Measurements from ENCODE around the gene FOXP4. TPM values are rescaled to one million over a fixed set of nuclear protein-coding genes. Genes with fewer than 3 reads are reported as not detected.

FOXP4 gene
- total RNA-seq, 1 experiment from 2014 or later: 32.3 TPM

DNA sequence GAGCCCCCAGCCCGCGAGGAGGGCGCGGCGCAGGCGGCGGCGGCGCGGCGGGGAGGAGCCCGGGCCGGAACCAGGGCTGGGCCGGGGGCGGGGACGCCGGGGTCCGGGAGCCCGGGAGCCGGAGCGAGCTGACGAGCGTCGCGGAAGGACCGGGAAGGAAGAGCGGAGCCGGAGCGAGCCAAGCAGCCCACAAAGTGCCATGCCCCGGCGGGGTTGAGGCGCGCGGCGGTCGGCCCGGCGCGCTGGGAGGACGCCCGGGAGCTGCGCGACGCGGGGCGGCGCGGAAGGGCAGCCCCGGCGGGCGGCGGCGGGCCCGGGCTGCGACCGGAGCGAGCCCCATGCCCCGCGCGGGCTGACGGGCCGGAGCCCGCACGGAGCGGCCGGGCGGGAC, 289 bp downstream of the FOXP4 start (continued):
- TF ChIP-seq YY1 (IDR thresholded peaks at IDR 0.05; ENCODE audit: extremely low read depth, insufficient replicate concordance, low read depth, low read length) (no peak), EZH2 (IDR thresholded peaks at IDR 0.05) (no peak)

DNA sequence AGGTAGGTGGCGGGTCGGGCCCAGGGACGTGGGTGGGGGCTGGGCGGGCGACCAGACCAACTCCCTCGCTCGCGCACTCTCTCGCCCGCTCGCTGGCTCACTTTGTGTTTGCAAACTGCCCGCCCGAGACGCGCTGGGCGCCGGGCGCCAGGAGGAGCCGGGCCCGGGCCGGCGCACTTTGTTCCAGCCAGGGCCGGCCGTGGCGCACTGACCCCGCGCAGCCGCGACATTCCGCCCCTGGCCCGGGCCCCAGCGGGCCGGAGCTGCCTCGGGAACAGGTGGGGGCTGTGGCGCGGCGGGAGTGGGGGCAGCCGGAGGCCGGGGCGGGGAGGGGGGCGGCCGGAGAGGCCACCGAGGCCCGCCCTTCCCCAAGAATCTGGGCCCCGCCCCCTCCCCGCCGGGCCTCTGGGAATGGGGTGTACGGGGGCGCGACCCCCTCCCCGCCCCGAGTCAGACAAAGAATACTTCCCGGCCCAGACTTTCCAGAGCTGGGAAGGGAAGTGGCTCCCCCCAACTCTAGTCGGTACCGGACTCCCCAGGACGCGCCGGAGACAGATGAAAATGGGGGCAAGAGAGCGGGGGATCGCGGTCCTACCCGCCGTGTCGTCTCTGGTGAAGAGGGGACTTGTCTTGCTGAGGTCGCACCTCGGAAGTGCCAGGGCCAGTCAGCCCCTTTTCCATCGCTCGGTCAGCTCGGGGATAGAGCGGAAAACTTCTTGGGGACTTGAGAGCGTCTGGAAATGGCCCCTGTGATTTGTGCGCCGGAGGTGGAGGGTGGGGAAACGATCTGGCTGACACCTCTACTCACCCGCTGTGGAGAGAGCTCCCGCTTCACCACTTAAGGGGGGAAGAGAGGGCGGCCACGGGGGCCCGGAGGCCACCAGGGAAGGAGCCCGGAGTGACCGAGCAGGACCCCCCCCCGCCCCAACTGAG, 951 bp downstream of the FOXP4 start:
- intact Hi-C loops (cut with micrococcal nuclease): loop anchor here (1.0 kb wide), 1 partner anchor 123 kb away; no protein-coding TSS in a partner anchor
- Histone ChIP-seq H3K4me2 (ENCODE audit: low read length) (peak overlapping the region; percentile 96), H3K9ac (ENCODE audit: low read length) (peak overlapping the region; percentile 71), H3K79me2 (ENCODE audit: insufficient read depth, low read length) (peaks cover 65% of the 10 kb centered on the region), H3K36me3 (ENCODE audit: control insufficient read depth in 1 of 2, insufficient read depth in 2 of 2, low read length in 2 of 2) (peaks cover 3 to 5% of the 10 kb centered on the region in 2 experiments; a peak in 1 of 4 replicates), H3K4me3 (replicated peaks in 1 of 2; ENCODE audit: low read depth in 1 of 2, low read length in 2 of 2) (peak overlapping the region; percentile 81 to 82), H2AFZ (ENCODE audit: low read depth, low read length, poor library complexity, severe bottlenecking) (no peak overlapping the region), H3K9me3 (ENCODE audit: control insufficient read depth in 1 of 2, insufficient read depth in 1 of 2, low read depth in 1 of 2, low read length in 2 of 2) (no peaks in the 10 kb centered on the region), H3K27me3 (ENCODE audit: insufficient read depth, low read length) (no peaks in the 10 kb centered on the region), H3K4me1 (ENCODE audit: control insufficient read depth in 1 of 2, insufficient read depth in 2 of 2, low read length in 2 of 2) (peaks cover 0 to 17% of the 10 kb centered on the region in 2 experiments; a peak in 2 of 4 replicates), H3K9me2 (ENCODE audit: insufficient read depth) (no peaks in the 10 kb centered on the region), H4K20me1 (ENCODE audit: insufficient read depth) (no peaks in the 10 kb centered on the region), H3K27ac (ENCODE audit: low read depth, low read length) (peak overlapping the region; percentile 70; the same call in 1 of the 2 replicates)
- RAD21 ChIA-PET (ENCODE audit: low non-redundant PET in 1 of 2, low total read pairs in 2 of 2, uncharacterized antibody in 2 of 2, unreplicated experiment in 2 of 2): no interaction called here
- no TSS peak for BruUV-seq (replicated peaks)
- POLR2A ChIA-PET: no interaction called here
- DNase-seq (ENCODE audit: low read depth, low spot score): no peak
- TF ChIP-seq ZFX (IDR thresholded peaks at IDR 0.05) (peak; percentile 70), EZH2 (IDR thresholded peaks at IDR 0.05) (no peak), EZH2phosphoT487 (IDR thresholded peaks at IDR 0.05; ENCODE audit: borderline replicate concordance) (no peak), ZNF274 (IDR thresholded peaks at IDR 0.05; ENCODE audit: low read depth, low read length) (no peak)
- CTCF ChIA-PET: no interaction called here
- no peak; the same call in 1 of the 2 replicates for ATAC-seq

DNA sequence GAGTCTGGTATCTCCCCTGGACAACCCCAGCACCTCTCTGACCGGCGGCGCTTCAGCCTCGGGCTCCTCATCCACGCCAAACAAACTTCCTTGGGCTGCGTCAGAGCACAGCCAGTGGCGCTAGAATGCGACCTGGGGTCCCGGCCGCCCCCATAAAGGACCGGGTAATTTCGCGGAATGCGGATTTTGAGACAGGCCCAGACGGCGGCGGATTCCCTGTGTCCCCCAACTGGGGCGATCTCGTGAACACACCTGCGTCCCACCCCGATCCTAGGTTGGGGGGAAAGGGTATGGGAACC, 1.6 kb downstream of the FOXP4 start:
- H4K20me1 ChIP-seq (ENCODE audit: insufficient read depth): no peaks in the 10 kb centered on the region
- CTCF ChIA-PET: no interaction called here

More for the DNA sequence above, 1.6 kb downstream of the FOXP4 start:
- ATAC-seq (no peak), DNase-seq (ENCODE audit: low read depth, low spot score) (no peak)
- TF ChIP-seq EZH2phosphoT487 (IDR thresholded peaks at IDR 0.05; ENCODE audit: borderline replicate concordance) (no peak), CBX3 (IDR thresholded peaks at IDR 0.05; ENCODE audit: low read depth) (no peak), EGR1 (IDR thresholded peaks at IDR 0.05; ENCODE audit: low read depth) (no peak), EZH2 (IDR thresholded peaks at IDR 0.05) (no peak), SP1 (IDR thresholded peaks at IDR 0.05; ENCODE audit: low read depth) (no peak)
- TF ChIP-seq, protein P1, sequence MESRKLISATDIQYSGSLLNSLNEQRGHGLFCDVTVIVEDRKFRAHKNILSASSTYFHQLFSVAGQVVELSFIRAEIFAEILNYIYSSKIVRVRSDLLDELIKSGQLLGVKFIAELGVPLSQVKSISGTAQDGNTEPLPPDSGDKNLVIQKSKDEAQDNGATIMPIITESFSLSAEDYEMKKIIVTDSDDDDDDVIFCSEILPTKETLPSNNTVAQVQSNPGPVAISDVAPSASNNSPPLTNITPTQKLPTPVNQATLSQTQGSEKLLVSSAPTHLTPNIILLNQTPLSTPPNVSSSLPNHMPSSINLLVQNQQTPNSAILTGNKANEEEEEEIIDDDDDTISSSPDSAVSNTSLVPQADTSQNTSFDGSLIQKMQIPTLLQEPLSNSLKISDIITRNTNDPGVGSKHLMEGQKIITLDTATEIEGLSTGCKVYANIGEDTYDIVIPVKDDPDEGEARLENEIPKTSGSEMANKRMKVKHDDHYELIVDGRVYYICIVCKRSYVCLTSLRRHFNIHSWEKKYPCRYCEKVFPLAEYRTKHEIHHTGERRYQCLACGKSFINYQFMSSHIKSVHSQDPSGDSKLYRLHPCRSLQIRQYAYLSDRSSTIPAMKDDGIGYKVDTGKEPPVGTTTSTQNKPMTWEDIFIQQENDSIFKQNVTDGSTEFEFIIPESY (IDR thresholded peaks at IDR 0.05; ENCODE audit: extremely low read depth, insufficient replicate concordance, low read length): no peak
- TF ChIP-seq, protein P2, sequence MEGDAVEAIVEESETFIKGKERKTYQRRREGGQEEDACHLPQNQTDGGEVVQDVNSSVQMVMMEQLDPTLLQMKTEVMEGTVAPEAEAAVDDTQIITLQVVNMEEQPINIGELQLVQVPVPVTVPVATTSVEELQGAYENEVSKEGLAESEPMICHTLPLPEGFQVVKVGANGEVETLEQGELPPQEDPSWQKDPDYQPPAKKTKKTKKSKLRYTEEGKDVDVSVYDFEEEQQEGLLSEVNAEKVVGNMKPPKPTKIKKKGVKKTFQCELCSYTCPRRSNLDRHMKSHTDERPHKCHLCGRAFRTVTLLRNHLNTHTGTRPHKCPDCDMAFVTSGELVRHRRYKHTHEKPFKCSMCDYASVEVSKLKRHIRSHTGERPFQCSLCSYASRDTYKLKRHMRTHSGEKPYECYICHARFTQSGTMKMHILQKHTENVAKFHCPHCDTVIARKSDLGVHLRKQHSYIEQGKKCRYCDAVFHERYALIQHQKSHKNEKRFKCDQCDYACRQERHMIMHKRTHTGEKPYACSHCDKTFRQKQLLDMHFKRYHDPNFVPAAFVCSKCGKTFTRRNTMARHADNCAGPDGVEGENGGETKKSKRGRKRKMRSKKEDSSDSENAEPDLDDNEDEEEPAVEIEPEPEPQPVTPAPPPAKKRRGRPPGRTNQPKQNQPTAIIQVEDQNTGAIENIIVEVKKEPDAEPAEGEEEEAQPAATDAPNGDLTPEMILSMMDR (IDR thresholded peaks at IDR 0.05 in 2 of 3, conservative IDR thresholded peaks at IDR 0.05 in 1 of 3; ENCODE audit: borderline replicate concordance in 1 of 3, insufficient read depth in 1 of 3, low read depth in 2 of 3, low read length in 2 of 3): no peak
- H3K4me1 ChIP-seq (ENCODE audit: control insufficient read depth in 1 of 2, insufficient read depth in 2 of 2, low read length in 2 of 2): peaks cover 0 to 17% of the 10 kb centered on the region in 2 experiments; a peak in 2 of 4 replicates
- peaks cover 3 to 7% of the 10 kb centered on the region in 2 experiments; a peak in 1 of 4 replicates for H3K36me3 ChIP-seq (ENCODE audit: control insufficient read depth in 1 of 2, insufficient read depth in 2 of 2, low read length in 2 of 2)
- no peak overlapping the region for H2AFZ ChIP-seq (ENCODE audit: low read depth, low read length, poor library complexity, severe bottlenecking)
- peak overlapping the region; percentile 96 for H3K4me2 ChIP-seq (ENCODE audit: low read length)
- no peak overlapping the region; the same call in 1 of the 2 replicates for H3K27ac ChIP-seq (ENCODE audit: low read depth, low read length)
- RAD21 ChIA-PET (ENCODE audit: low non-redundant PET in 1 of 2, low total read pairs in 2 of 2, uncharacterized antibody in 2 of 2, unreplicated experiment in 2 of 2): no interaction called here
- H3K9me3 ChIP-seq (ENCODE audit: control insufficient read depth in 1 of 2, insufficient read depth in 1 of 2, low read depth in 1 of 2, low read length in 2 of 2): no peaks in the 10 kb centered on the region
- H3K9me2 ChIP-seq (ENCODE audit: insufficient read depth): no peaks in the 10 kb centered on the region
- intact Hi-C loops (cut with micrococcal nuclease): no loop called here
- H3K9ac ChIP-seq (ENCODE audit: low read length): no peak overlapping the region
- POLR2A ChIA-PET: no interaction called here
- BruUV-seq (replicated peaks): no TSS peak
- H3K79me2 ChIP-seq (ENCODE audit: insufficient read depth, low read length): peaks cover 70% of the 10 kb centered on the region
- no peaks in the 10 kb centered on the region for H3K27me3 ChIP-seq (ENCODE audit: insufficient read depth, low read length)
- H3K4me3 ChIP-seq (replicated peaks in 1 of 2; ENCODE audit: low read depth in 1 of 2, low read length in 2 of 2): peak overlapping the region; percentile 81 to 82

Measured in HCT116 (cell line).